Right atrium auricular region (tissue), 2 donors: ENCODE measurements around the gene ACBD4. TPM values are rescaled to one million over a fixed set of nuclear protein-coding genes. Genes with fewer than 3 reads are reported as not detected.

Experiments
- DNase-seq: peaks from one replicate; pipeline ENCODE4 v3.0.0-alpha.2; 2019; ENCODE audit warnings: low spot score
- H3K27ac ChIP-seq, 2 donors: fragments of 200-600 bp; sonication (generic); 1 replicate in 1 of 2; 2 replicates in 1 of 2; pipeline ENCODE4 v1.5.1; 2016 to 2019
- H3K27me3 ChIP-seq, 2 donors: fragments of 200-600 bp; sonication (generic); one replicate each; pipeline versions ENCODE4 v1.5.1 to v1.6.0; 2017 to 2019
- H3K36me3 ChIP-seq: fragments of 200-600 bp; sonication (generic); one replicate; pipeline ENCODE4 v1.5.1; 2016
- H3K4me1 ChIP-seq, 2 donors: fragments of 200-600 bp; sonication (generic); one replicate each; pipeline versions ENCODE4 v1.5.1 to v1.6.0; 2017 to 2019
- H3K4me3 ChIP-seq, 2 donors: fragments of 200-600 bp; sonication (generic); 1 replicate in 1 of 2; 2 replicates in 1 of 2; pipeline ENCODE4 v1.5.1; 2017 to 2019; ENCODE audit warnings: mild to moderate bottlenecking in 1 of 2, moderate library complexity in 1 of 2
- H3K9me3 ChIP-seq, 2 donors: fragments of 200-600 bp; sonication (generic); one replicate each; pipeline ENCODE4 v1.5.1; 2019
- CTCF ChIP-seq, 2 donors: fragments of 200-600 bp; sonication (generic); IDR thresholded peaks; one replicate each; pipeline ENCODE4 v1.5.1; 2019; ENCODE audit warnings: antibody characterized with exemption in 2 of 2
- total RNA-seq, 2 donors: library from RNA; depleted of rRNA; stranded (reverse); fragments of >200 nt; gene quantifications; one replicate each; pipeline ENCODE4 v1.1.0, GENCODE V29; 2016

The ACBD4 gene
- total RNA-seq, 2 donors from 2014 or later = 9.0 to 9.4 TPM

GRCh38 chr17:45161288-45162024, 26.0 kb downstream of the ACBD4 start, which contains the start of gene HEXIM2:
Gene HEXIM2 (plus strand): TSS chr17:45161875. CDS start chr17:45162794, 919 bp downstream.
- Histone ChIP-seq H3K36me3 (no peaks in the 10 kb centered on the region), H3K27me3 (no peaks in the 10 kb centered on the region), H3K4me3 (peak within 1 kb of the TSS; percentile 78 to 82), H3K9me3 (no peaks in the 10 kb centered on the region), H3K27ac (peak within 1 kb of the TSS; percentile 98 to 100), H3K4me1 (peaks cover 0 to 37% of the 10 kb centered on the region in 2 donors)
- TF ChIP-seq CTCF (IDR thresholded peaks at IDR 0.05) = no peak
- DNase-seq = peak; percentile 100

- H3K4me3 ChIP-seq = peak overlapping the region; percentile 10 to 38
- no peaks in the 10 kb centered on the region for H3K9me3 ChIP-seq
- TF ChIP-seq CTCF (IDR thresholded peaks at IDR 0.05) = no peak
- peaks cover 0 to 37% of the 10 kb centered on the region in 2 donors for H3K4me1 ChIP-seq
- no peaks in the 10 kb centered on the region for H3K27me3 ChIP-seq
- H3K36me3 ChIP-seq = no peaks in the 10 kb centered on the region
- DNase-seq = no peak
- H3K27ac ChIP-seq = peak overlapping the region; percentile 51 to 66
Observed at GRCh38 chr17:45162025-45162687, 26.7 kb downstream of the ACBD4 start.

GRCh38 chr17:45164734-45165269, 29.3 kb downstream of the ACBD4 start:
- no peak overlapping the region for H3K27ac ChIP-seq
- no peaks in the 10 kb centered on the region for H3K9me3 ChIP-seq
- H3K27me3 ChIP-seq = no peaks in the 10 kb centered on the region
- no peak overlapping the region for H3K4me3 ChIP-seq
- H3K36me3 ChIP-seq = no peaks in the 10 kb centered on the region
- no peak for TF ChIP-seq CTCF (IDR thresholded peaks at IDR 0.05)
- no peak for DNase-seq
- peaks cover 0 to 13% of the 10 kb centered on the region in 2 donors for H3K4me1 ChIP-seq

- TF ChIP-seq CTCF (IDR thresholded peaks at IDR 0.05) = no peak
- peaks cover 0 to 36% of the 10 kb centered on the region in 2 donors for H3K4me1 ChIP-seq
- H3K27ac ChIP-seq = no peak overlapping the region
- no peak for DNase-seq
- H3K4me3 ChIP-seq = no peak overlapping the region
- H3K27me3 ChIP-seq = no peaks in the 10 kb centered on the region
- no peaks in the 10 kb centered on the region for H3K36me3 ChIP-seq
- H3K9me3 ChIP-seq = no peaks in the 10 kb centered on the region
Observed at GRCh38 chr17:45168991-45169752, 33.7 kb downstream of the ACBD4 start.

GRCh38 chr17:45170280-45170930, 34.9 kb downstream of the ACBD4 start:
- TF ChIP-seq CTCF (IDR thresholded peaks at IDR 0.05) = no peak
- Histone ChIP-seq H3K27me3 (no peaks in the 10 kb centered on the region), H3K9me3 (no peaks in the 10 kb centered on the region), H3K36me3 (no peaks in the 10 kb centered on the region), H3K4me3 (no peak overlapping the region), H3K27ac (peak overlapping the region; percentile 93), H3K4me1 (peaks cover 0 to 36% of the 10 kb centered on the region in 2 donors)
- no peak for DNase-seq
